Activated CD4-positive, alpha-beta T cell treated with anti-CD3 and anti-CD28 coated beads, Interleukin-2, amount 10 ng/mL, durations not matched to agents 7 days and 5 days (primary cell): ENCODE measurements around the gene TBCE. TPM values are rescaled to one million over a fixed set of nuclear protein-coding genes. Genes with fewer than 3 reads are reported as not detected.
"Not testable (repeated sequence)": the region's sequence is repeated elsewhere in the genome, so short reads cannot be mapped to it uniquely, and the experiment has no call there.

Experiments
- CTCF ChIA-PET: fragments of 350-600 bp; sonication (Branson Sonifier 250); formaldehyde crosslinking; loops from one replicate; lab custom pipeline; 2021; ENCODE audit warnings: antibody characterized with exemption; lab: Charles Lee
- POLR2A ChIA-PET: fragments of 350-600 bp; sonication (Branson Sonifier 250); formaldehyde crosslinking; loops from one replicate; lab custom pipeline; 2021; ENCODE audit warnings: antibody characterized with exemption; lab: Charles Lee
- DNase-seq: peaks from one replicate; pipeline ENCODE4 v3.0.0-alpha.2; 2020
- H3K27ac Mint-ChIP-seq: one replicate; pipeline ENCODE4 v1.8.0; 2021; ENCODE audit warnings: mild to moderate bottlenecking, moderate library complexity, mixed read lengths
- H3K27me3 Mint-ChIP-seq: one replicate; pipeline ENCODE4 v1.8.0; 2021; ENCODE audit warnings: mixed read lengths
- H3K36me3 Mint-ChIP-seq: one replicate; pipeline ENCODE4 v1.8.0; 2021; ENCODE audit warnings: low read depth, mixed read lengths
- H3K4me1 Mint-ChIP-seq: one replicate; pipeline ENCODE4 v1.8.0; 2021; ENCODE audit warnings: mixed read lengths
- H3K4me3 Mint-ChIP-seq: one replicate; pipeline ENCODE4 v1.8.0; 2021; ENCODE audit warnings: mild to moderate bottlenecking, moderate library complexity, mixed read lengths
- H3K9me3 Mint-ChIP-seq: one replicate; pipeline ENCODE4 v1.8.0; 2021; ENCODE audit warnings: mixed read lengths
- total RNA-seq, 2 experiments: library from RNA; stranded (reverse); gene quantifications; one replicate each; pipeline ENCODE4 v1.2.3, GENCODE V29; 2021

TBCE gene
- total RNA-seq, 2 experiments from 2014 or later, result 25.1 to 26.8 TPM

- Mint-ChIP-seq H3K4me1 (peaks cover 14% of the 10 kb centered on the region), H3K36me3 (peaks cover 8% of the 10 kb centered on the region), H3K9me3 (no peaks in the 10 kb centered on the region), H3K27me3 (no peaks in the 10 kb centered on the region), H3K4me3 (no peak overlapping the region), H3K27ac (no peak overlapping the region)
- DNase-seq, result no peak
- POLR2A ChIA-PET, result no interaction called here
- CTCF ChIA-PET, result no interaction called here
Observed at GRCh38 chr1:235468970-235469369, 101.7 kb downstream of the TBCE start.

GRCh38 chr1:235469897-235470296 is 102.7 kb downstream of the TBCE start:
- CTCF ChIA-PET, result interaction anchor here (0.7 kb wide), 1 partner anchor 47 kb away, joined by 4 read pairs; no protein-coding TSS in a partner anchor
- H3K9me3 Mint-ChIP-seq, POLR2A ChIA-PET: not testable (repeated sequence)

GRCh38 chr1:235470741-235471439 is 103.7 kb downstream of the TBCE start:
- ChIA-PET CTCF (no interaction called here), POLR2A (no interaction called here)
- DNase-seq, result no peak
- Mint-ChIP-seq H3K9me3 (no peaks in the 10 kb centered on the region), H3K4me1 (no peaks in the 10 kb centered on the region), H3K27ac (no peak overlapping the region), H3K36me3 (peaks cover 3% of the 10 kb centered on the region), H3K27me3 (no peaks in the 10 kb centered on the region), H3K4me3 (no peak overlapping the region)

More at GRCh38 chr1:235469897-235470296, 102.7 kb downstream of the TBCE start:
- not testable (repeated sequence) for H3K36me3 Mint-ChIP-seq, H3K4me1 Mint-ChIP-seq, DNase-seq, H3K27me3 Mint-ChIP-seq, H3K27ac Mint-ChIP-seq, H3K4me3 Mint-ChIP-seq

GRCh38 chr1:235473806-235474205 is 106.6 kb downstream of the TBCE start:
- POLR2A ChIA-PET, result no interaction called here
- no peak for DNase-seq
- Mint-ChIP-seq H3K36me3 (peaks cover 12% of the 10 kb centered on the region), H3K27me3 (no peaks in the 10 kb centered on the region), H3K4me1 (no peaks in the 10 kb centered on the region), H3K27ac (no peak overlapping the region), H3K9me3 (no peaks in the 10 kb centered on the region), H3K4me3 (no peak overlapping the region)
- CTCF ChIA-PET, result interaction anchor here (3.6 kb wide), 1 partner anchor 30 kb away, joined by 13 read pairs; the partner anchor contains the start of gene B3GALNT2

- CTCF ChIA-PET, result no interaction called here
Observed at GRCh38 chr1:235483090-235483489, 115.9 kb downstream of the TBCE start.

GRCh38 chr1:235485558-235485957 is 118.3 kb downstream of the TBCE start:
- no peaks in the 10 kb centered on the region for H3K9me3 Mint-ChIP-seq
- peaks cover 24% of the 10 kb centered on the region for H3K36me3 Mint-ChIP-seq
- POLR2A ChIA-PET, result no interaction called here
- no peak overlapping the region for H3K4me3 Mint-ChIP-seq
- no peak for DNase-seq
- no peaks in the 10 kb centered on the region for H3K4me1 Mint-ChIP-seq
- H3K27ac Mint-ChIP-seq, result no peak overlapping the region
- CTCF ChIA-PET, result interaction anchor here (1.5 kb wide), 1 partner anchor 8 kb away, joined by 4 read pairs; no protein-coding TSS in a partner anchor
- H3K27me3 Mint-ChIP-seq, result no peaks in the 10 kb centered on the region

More at GRCh38 chr1:235483090-235483489, 115.9 kb downstream of the TBCE start:
- Mint-ChIP-seq H3K4me1 (no peaks in the 10 kb centered on the region), H3K27ac (no peak overlapping the region), H3K36me3 (peaks cover 24% of the 10 kb centered on the region), H3K9me3 (no peaks in the 10 kb centered on the region), H3K27me3 (no peaks in the 10 kb centered on the region), H3K4me3 (no peak overlapping the region)
- no peak for DNase-seq
- POLR2A ChIA-PET, result no interaction called here

GRCh38 chr1:235486321-235486720 is 119.1 kb downstream of the TBCE start:
- no peak for DNase-seq
- Mint-ChIP-seq H3K4me3 (no peak overlapping the region), H3K36me3 (peaks cover 20% of the 10 kb centered on the region), H3K27me3 (no peaks in the 10 kb centered on the region), H3K9me3 (no peaks in the 10 kb centered on the region), H3K4me1 (no peaks in the 10 kb centered on the region), H3K27ac (no peak overlapping the region)
- CTCF ChIA-PET, result no interaction called here
- POLR2A ChIA-PET, result no interaction called here

- Mint-ChIP-seq H3K27me3 (no peaks in the 10 kb centered on the region), H3K36me3 (peaks cover 32% of the 10 kb centered on the region), H3K4me1 (peaks cover 20% of the 10 kb centered on the region), H3K27ac (no peak overlapping the region), H3K4me3 (no peak overlapping the region), H3K9me3 (no peaks in the 10 kb centered on the region)
- no peak for DNase-seq
- CTCF ChIA-PET, result interaction anchor here (2.3 to 3.1 kb wide), 2 partner anchors 12 to 13 kb away, joined by 14 to 18 read pairs; partner anchors contain the start of gene B3GALNT2
- POLR2A ChIA-PET, result no interaction called here
Observed at GRCh38 chr1:235491644-235492043, 124.4 kb downstream of the TBCE start.

GRCh38 chr1:235494531-235494930 is 127.3 kb downstream of the TBCE start:
- Mint-ChIP-seq H3K9me3 (no peaks in the 10 kb centered on the region), H3K36me3 (peaks cover 27% of the 10 kb centered on the region), H3K27me3 (no peaks in the 10 kb centered on the region), H3K27ac (no peak overlapping the region), H3K4me3 (no peak overlapping the region), H3K4me1 (peaks cover 20% of the 10 kb centered on the region)
- ChIA-PET POLR2A (no interaction called here), CTCF (interaction anchor here (0.6 to 2.6 kb wide), 5 partner anchors 9 to 70 kb away, joined by 3 to 16 read pairs (median 5); partner anchors contain the start of gene B3GALNT2)
- no peak for DNase-seq

- Mint-ChIP-seq H3K27me3 (no peaks in the 10 kb centered on the region), H3K9me3 (no peaks in the 10 kb centered on the region), H3K27ac (no peak overlapping the region), H3K4me1 (peaks cover 20% of the 10 kb centered on the region), H3K36me3 (peaks cover 26% of the 10 kb centered on the region), H3K4me3 (no peak overlapping the region)
- POLR2A ChIA-PET, result no interaction called here
- CTCF ChIA-PET, result interaction anchor here (0.6 to 2.6 kb wide), 4 partner anchors 9 to 71 kb away, joined by 3 to 16 read pairs (median 6); partner anchors contain the start of gene B3GALNT2
- DNase-seq, result no peak
Observed at GRCh38 chr1:235495030-235495429, 127.8 kb downstream of the TBCE start.

- CTCF ChIA-PET, result interaction anchor here (0.7 to 2.6 kb wide), 3 partner anchors 9 to 874 kb away, joined by 3 to 16 read pairs (median 7); partner anchors contain the start of gene B3GALNT2
- Mint-ChIP-seq H3K4me1 (peaks cover 22% of the 10 kb centered on the region), H3K4me3 (no peak overlapping the region), H3K27ac (no peak overlapping the region), H3K27me3 (no peaks in the 10 kb centered on the region), H3K36me3 (peaks cover 26% of the 10 kb centered on the region), H3K9me3 (no peaks in the 10 kb centered on the region)
- POLR2A ChIA-PET, result no interaction called here
- no peak for DNase-seq
Observed at GRCh38 chr1:235495551-235495950, 128.3 kb downstream of the TBCE start.

- no peak for DNase-seq
- Mint-ChIP-seq H3K4me1 (peaks cover 27% of the 10 kb centered on the region), H3K4me3 (no peak overlapping the region), H3K27me3 (no peaks in the 10 kb centered on the region), H3K27ac (no peak overlapping the region), H3K9me3 (no peaks in the 10 kb centered on the region), H3K36me3 (peaks cover 4% of the 10 kb centered on the region)
- ChIA-PET CTCF (no interaction called here), POLR2A (no interaction called here)
Observed at GRCh38 chr1:235500971-235501540, 133.8 kb downstream of the TBCE start.
